Thyroid gland (tissue), 4 donors: ENCODE data around the gene CCDC74A. TPM values are rescaled to one million over a fixed set of nuclear protein-coding genes. Genes with fewer than 3 reads are reported as not detected.
A peak's percentile ranks its signal among the peaks of the same experiment; 100 is the strongest.
"Not testable (repeated sequence)": the region's sequence is repeated elsewhere in the genome, so short reads cannot be mapped to it uniquely, and the experiment has no call there.

Experiments used
- DNase-seq, 2 donors: peaks; one replicate each; pipeline ENCODE4 v3.0.0-alpha.2; 2019
- H3K27ac ChIP-seq, 3 donors: fragments of 200-600 bp; sonication (generic); 1 replicate in 2 of 3; 2 replicates in 1 of 3; pipeline ENCODE4 v1.5.1; 2016 to 2019; ENCODE audit warnings: mild to moderate bottlenecking in 1 of 3, moderate library complexity in 1 of 3
- H3K27me3 ChIP-seq: fragments of 200-600 bp; sonication (generic); one replicate; pipeline ENCODE4 v1.5.1; 2019
- H3K36me3 ChIP-seq, 2 donors: fragments of 200-600 bp; sonication (generic); one replicate each; pipeline ENCODE4 v1.5.1; 2016 to 2019
- H3K4me1 ChIP-seq, 2 donors: fragments of 200-600 bp; sonication (generic); one replicate each; pipeline ENCODE4 v1.5.1; 2017 to 2019
- H3K4me3 ChIP-seq, 3 donors: fragments of 200-600 bp; sonication (generic); replicated peaks in 1 of 3; 1 replicate in 2 of 3; 2 replicates in 1 of 3; pipeline ENCODE4 v1.5.1; 2016; ENCODE audit warnings: mild to moderate bottlenecking in 1 of 3
- H3K9me3 ChIP-seq: fragments of 200-600 bp; sonication (generic); one replicate; pipeline ENCODE4 v1.5.1; 2017
- POLR2A ChIP-seq, 2 donors: fragments of 450-650 bp; IDR thresholded peaks; one replicate each; pipeline ENCODE4 v1.6.1; 2017; ENCODE audit warnings: antibody characterized with exemption in 2 of 2, mild to moderate bottlenecking in 2 of 2, moderate library complexity in 1 of 2
- WGBS, 2 donors: methylation state at CpG; one replicate each; pipeline ENCODE4 v1.1.5; 2017; 5-methylcytosine and 5-hydroxymethylcytosine counted together
- intact Hi-C: fragments of 100-400 bp; cut with DNase I; formaldehyde crosslinking; loops from one replicate; pipeline ENCODE4 v1.15.1; 2023
- total RNA-seq, 4 donors: library from RNA; depleted of rRNA; stranded (reverse); fragments of >200 nt; gene quantifications; one replicate each; pipeline ENCODE4 v1.2.3, GENCODE V29; 2016

Gene CCDC74A
- total RNA-seq, result 10 to 100 TPM in 2 of 4 donors, 1 to 10 TPM in 2; 3.3 to 21.6 (median 9.4) TPM

DNA sequence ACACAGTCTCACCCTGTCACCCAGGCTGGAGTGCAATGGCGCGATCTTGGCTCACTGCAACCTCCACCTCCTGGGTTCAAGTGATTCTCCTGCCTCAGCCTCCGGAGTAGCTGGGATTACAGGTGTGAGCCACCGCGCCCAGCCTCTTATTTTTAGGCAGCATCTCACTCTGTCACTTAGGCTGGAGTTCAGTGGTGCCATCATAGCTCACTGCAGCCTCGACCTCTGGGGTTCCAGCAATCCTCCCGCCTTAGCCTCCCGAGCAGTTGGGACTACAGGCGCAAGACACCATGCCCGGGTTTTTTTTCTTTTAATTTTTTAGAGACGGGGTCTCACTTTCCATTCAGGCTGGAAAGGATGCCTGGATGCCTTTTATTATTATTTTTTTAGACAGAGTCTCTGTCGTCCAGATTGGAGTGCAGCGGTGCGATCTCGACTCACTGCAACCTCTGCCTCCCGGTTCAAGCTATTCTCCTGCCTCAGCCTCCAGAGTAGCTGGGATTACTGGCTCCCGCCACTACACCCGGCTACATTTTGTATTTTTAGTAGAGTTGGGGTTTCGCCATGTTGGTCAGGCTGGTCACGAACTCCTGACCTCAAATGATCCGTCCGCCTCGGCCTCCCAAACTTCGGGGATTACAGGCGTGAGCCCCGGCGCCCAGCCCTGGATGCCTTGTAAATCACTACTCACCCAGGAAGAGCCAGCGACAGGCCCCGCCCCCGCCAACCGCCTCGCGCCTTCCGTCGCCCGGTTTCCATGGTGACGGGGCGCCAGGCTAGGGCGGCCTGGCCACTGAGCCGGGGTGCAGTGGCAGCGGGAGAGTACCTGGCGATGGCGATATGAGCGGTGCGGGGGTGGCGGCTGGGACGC, at the start of gene CCDC74A:
CCDC74A (plus strand) TSS at position 758 of the 871 bp plus-strand sequence; CDS start at position 841, 83 bp downstream.
- WGBS, 2 donors, result 51 to 52% methylated on average over 26 of the region's 47 CpGs
- peak within 1 kb of the TSS in 2 of 3 donors; percentile 8 to 21 for H3K4me3 ChIP-seq
- H3K27me3 ChIP-seq, H3K36me3 ChIP-seq, intact Hi-C loops, H3K9me3 ChIP-seq, H3K27ac ChIP-seq, H3K4me1 ChIP-seq: not testable (repeated sequence)
- TF ChIP-seq POLR2A (IDR thresholded peaks at IDR 0.05), result peak in 1 of 2 donors; percentile 20
- DNase-seq, result peak; percentile 81 to 83

DNA sequence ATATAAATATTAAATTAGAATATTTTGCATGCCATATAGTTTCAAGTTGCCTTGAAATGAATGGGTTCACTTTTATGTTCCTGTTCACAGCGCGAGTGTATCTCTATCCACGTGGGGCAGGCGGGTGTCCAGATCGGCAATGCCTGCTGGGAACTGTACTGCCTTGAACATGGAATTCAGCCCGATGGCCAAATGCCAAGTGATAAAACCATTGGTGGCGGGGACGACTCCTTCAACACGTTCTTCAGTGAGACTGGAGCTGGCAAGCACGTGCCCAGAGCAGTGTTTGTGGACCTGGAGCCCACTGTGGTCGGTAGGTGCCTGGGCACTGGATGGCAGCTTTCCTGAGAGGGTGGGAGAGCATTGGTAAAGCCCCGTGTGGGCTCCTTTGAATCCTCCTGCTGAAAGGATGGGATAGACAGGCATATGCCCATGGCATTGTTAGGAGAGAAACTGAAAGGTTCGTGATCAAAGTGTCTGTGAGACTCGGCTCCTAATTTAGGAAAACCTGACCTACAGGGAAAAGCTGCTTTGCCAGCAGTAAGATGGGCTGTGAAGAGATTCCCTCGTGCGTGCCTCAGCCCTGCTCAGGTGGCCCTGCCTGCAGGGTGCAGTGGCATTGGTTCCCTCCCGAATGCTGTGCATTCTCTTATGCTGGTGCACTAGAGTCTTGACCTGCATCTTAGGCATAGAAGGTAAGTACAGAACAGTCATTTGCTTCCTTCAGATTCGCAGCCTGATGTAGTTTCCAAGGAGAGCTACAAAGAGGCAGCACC, 49.4 kb upstream of the CCDC74A start:
- H3K9me3 ChIP-seq, H3K4me1 ChIP-seq, H3K27me3 ChIP-seq, H3K36me3 ChIP-seq, H3K4me3 ChIP-seq, intact Hi-C loops, H3K27ac ChIP-seq, DNase-seq: not testable (repeated sequence)
- 88 to 95% methylated on average over 12 to 14 of the region's 18 CpGs for WGBS, 2 donors

GRCh38 chr2:131478850-131479461, 48.7 kb upstream of the CCDC74A start:
- H3K36me3 ChIP-seq, H3K27me3 ChIP-seq, H3K4me1 ChIP-seq, intact Hi-C loops, DNase-seq, H3K9me3 ChIP-seq, H3K4me3 ChIP-seq, H3K27ac ChIP-seq: not testable (repeated sequence)
- WGBS, 2 donors, result 95 to 98% methylated on average over 9 of the region's 9 CpGs

DNA sequence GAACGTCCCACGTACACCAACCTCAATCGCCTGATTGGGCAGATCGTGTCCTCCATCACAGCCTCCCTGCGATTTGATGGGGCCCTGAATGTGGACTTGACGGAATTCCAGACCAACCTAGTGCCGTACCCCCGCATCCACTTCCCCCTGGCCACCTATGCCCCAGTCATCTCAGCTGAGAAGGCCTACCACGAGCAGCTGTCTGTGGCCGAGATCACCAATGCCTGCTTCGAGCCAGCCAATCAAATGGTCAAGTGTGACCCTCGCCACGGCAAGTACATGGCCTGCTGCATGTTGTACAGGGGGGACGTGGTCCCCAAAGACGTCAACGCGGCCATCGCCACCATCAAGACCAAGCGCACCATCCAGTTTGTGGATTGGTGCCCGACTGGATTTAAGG, 47.3 kb upstream of the CCDC74A start:
- H3K4me3 ChIP-seq, H3K36me3 ChIP-seq, DNase-seq, H3K27ac ChIP-seq, H3K27me3 ChIP-seq, intact Hi-C loops, H3K4me1 ChIP-seq, H3K9me3 ChIP-seq: not testable (repeated sequence)
- WGBS, 2 donors, result 98 to 100% methylated on average over 1 to 16 of the region's 20 CpGs

- H3K27me3 ChIP-seq, DNase-seq, H3K4me3 ChIP-seq, H3K27ac ChIP-seq, H3K36me3 ChIP-seq, H3K9me3 ChIP-seq, H3K4me1 ChIP-seq, intact Hi-C loops: not testable (repeated sequence)
- WGBS, 2 donors, result 95 to 97% methylated on average over 14 to 19 of the region's 19 CpGs
Measured at GRCh38 chr2:131482506-131483155, 45.1 kb upstream of the CCDC74A start.

- intact Hi-C loops, result not testable (repeated sequence)
- WGBS, 2 donors, result 91 to 95% methylated on average over 15 to 23 of the region's 24 CpGs
Measured at GRCh38 chr2:131483981-131484820, 43.5 kb upstream of the CCDC74A start.

DNA sequence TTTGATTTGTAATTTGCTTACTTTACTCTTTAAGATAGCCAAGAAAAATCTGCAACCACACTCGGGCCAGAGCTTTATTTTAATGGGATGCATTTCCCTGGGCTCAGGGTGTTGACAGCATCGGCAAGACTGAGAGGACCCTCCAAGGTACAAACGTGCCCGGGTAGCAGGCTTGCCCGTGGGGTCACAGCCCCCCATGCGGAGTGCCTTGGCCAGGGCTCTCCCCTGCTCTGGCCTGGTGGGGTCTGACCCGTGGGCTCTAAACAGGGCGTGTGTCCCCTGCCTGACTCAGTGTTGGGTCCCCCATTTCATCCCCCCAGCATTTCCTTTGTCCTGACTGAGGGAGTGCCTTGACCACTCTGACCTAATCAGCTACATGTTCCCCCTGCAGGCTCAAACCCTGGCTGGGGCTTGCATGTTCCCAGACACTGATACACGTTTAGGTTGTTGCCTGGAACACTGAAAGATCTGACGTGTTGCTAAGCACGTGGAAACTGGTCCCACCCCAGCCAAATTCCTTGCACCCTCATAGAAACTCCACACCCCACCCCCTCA, 42.7 kb upstream of the CCDC74A start:
- DNase-seq, H3K27me3 ChIP-seq, H3K4me3 ChIP-seq, H3K36me3 ChIP-seq, intact Hi-C loops, H3K27ac ChIP-seq, H3K9me3 ChIP-seq: not testable (repeated sequence)
- 88 to 89% methylated on average over 6 to 11 of the region's 11 CpGs for WGBS, 2 donors
- H3K4me1 ChIP-seq, result peaks cover 4 to 14% of the 10 kb centered on the region in 2 donors

More at GRCh38 chr2:131483981-131484820, 43.5 kb upstream of the CCDC74A start:
- DNase-seq, H3K27me3 ChIP-seq, H3K4me3 ChIP-seq, H3K27ac ChIP-seq, H3K36me3 ChIP-seq, H3K4me1 ChIP-seq, H3K9me3 ChIP-seq: not testable (repeated sequence)

GRCh38 chr2:131486201-131486902, 41.3 kb upstream of the CCDC74A start:
- 94 to 96% methylated on average over 13 of the region's 14 CpGs for WGBS, 2 donors
- H3K27me3 ChIP-seq, H3K9me3 ChIP-seq, H3K36me3 ChIP-seq, intact Hi-C loops, H3K27ac ChIP-seq, DNase-seq, H3K4me3 ChIP-seq: not testable (repeated sequence)
- peaks cover 16 to 28% of the 10 kb centered on the region in 2 donors for H3K4me1 ChIP-seq
